Left lung (tissue), 10 donors: ENCODE data around the gene FOXP4. TPM values are rescaled to one million over a fixed set of nuclear protein-coding genes. Genes with fewer than 3 reads are reported as not detected.

Experiments used
- ATAC-seq: fragments of 200-7000 bp; cut with Tn5 transposase; one replicate; pipeline ENCODE4 v1.9.1; 2020; ENCODE audit warnings: moderate library complexity
- DNase-seq, 4 donors: peaks; one replicate each; pipeline ENCODE4 v3.0.0-alpha.2; 2013 to 2020
- H3K27ac ChIP-seq, 2 donors: fragments of 200-600 bp; sonication (generic) in 1 of 2; one replicate each; pipeline versions ENCODE4 v1.5.0 to v1.8.0; 2020 to 2021
- H3K27me3 ChIP-seq, 2 donors: fragments of 200-600 bp; sonication (generic) in 1 of 2; one replicate each; pipeline versions ENCODE4 v1.5.0 to v1.8.0; 2020 to 2021
- H3K36me3 ChIP-seq, 2 donors: fragments of 200-600 bp; sonication (generic) in 1 of 2; one replicate each; pipeline versions ENCODE4 v1.5.0 to v1.8.0; 2020 to 2021
- H3K4me1 ChIP-seq, 2 donors: fragments of 200-600 bp; one replicate each; pipeline ENCODE4 v1.8.0; 2021
- H3K4me3 ChIP-seq, 2 donors: fragments of 200-600 bp; sonication (generic) in 1 of 2; one replicate each; pipeline versions ENCODE4 v1.5.0 to v1.8.0; 2020 to 2021; ENCODE audit warnings: mild to moderate bottlenecking in 1 of 2
- H3K9me3 ChIP-seq, 2 donors: fragments of 200-600 bp; sonication (generic) in 1 of 2; one replicate each; pipeline versions ENCODE4 v1.5.0 to v1.8.0; 2020 to 2021
- CTCF ChIP-seq, 2 donors: fragments of 200-600 bp; sonication (generic) in 1 of 2; IDR thresholded peaks; one replicate each; pipeline versions ENCODE4 v1.5.0 to v1.8.0; 2021; ENCODE audit warnings: antibody characterized with exemption in 2 of 2
- intact Hi-C, 2 donors: fragments of 100-400 bp; cut with DNase I; formaldehyde crosslinking; loops; one replicate each; pipeline versions ENCODE4 v1.11.2 to v1.14.2; 2022
- polyA plus RNA-seq, 6 donors: library from polyadenylated mRNA; unstranded; fragments of 120-200 nt; gene quantifications; one replicate each; pipeline ENCODE4 v1.2.1, GENCODE V29; 2013; ENCODE audit not compliant: insufficient read length in 6 of 6
- total RNA-seq, 2 donors: library from RNA; stranded (reverse); fragmentation: NEBNext Ultra II Directional; extraction: Animal tissue kit (Norgen Biotek cat#: 25700); gene quantifications; one replicate each; pipeline ENCODE4 v1.2.1, GENCODE V29; 2021
- donor health status: DM: no; HTN: yes; CAD: no.
- donor health status: DM: no; HTN: no; CAD: no.

FOXP4 gene
- total and polyA plus RNA-seq, 8 donors = 26.9 to 77.9 (median 60.2) TPM

- TF ChIP-seq CTCF (IDR thresholded peaks at IDR 0.05) = no peak
- ATAC-seq (peak; percentile 71), DNase-seq (no peak)
- no peaks in the 10 kb centered on the region for H3K9me3 ChIP-seq
- no peaks in the 10 kb centered on the region for H3K4me1 ChIP-seq
- intact Hi-C loops = no loop called here
- H3K4me3 ChIP-seq = no peak overlapping the region
- H3K36me3 ChIP-seq = peaks cover 0 to 46% of the 10 kb centered on the region in 2 donors
- H3K27me3 ChIP-seq = no peaks in the 10 kb centered on the region
- no peak overlapping the region for H3K27ac ChIP-seq
Observed at GRCh38 chr6:41584668-41585205, 38.6 kb downstream of the FOXP4 start.

- no peak for ATAC-seq
- Histone ChIP-seq H3K4me3 (no peak overlapping the region), H3K9me3 (no peaks in the 10 kb centered on the region), H3K36me3 (peaks cover 0 to 54% of the 10 kb centered on the region in 2 donors), H3K27ac (no peak overlapping the region), H3K27me3 (no peaks in the 10 kb centered on the region), H3K4me1 (no peaks in the 10 kb centered on the region)
- no peak for DNase-seq
- no peak for TF ChIP-seq CTCF (IDR thresholded peaks at IDR 0.05)
- intact Hi-C loops = no loop called here
Observed at GRCh38 chr6:41585605-41586004, 39.4 kb downstream of the FOXP4 start.

GRCh38 chr6:41586252-41587007 is 40.2 kb downstream of the FOXP4 start:
- no peaks in the 10 kb centered on the region for H3K4me1 ChIP-seq
- peaks cover 0 to 58% of the 10 kb centered on the region in 2 donors for H3K36me3 ChIP-seq
- no peak for TF ChIP-seq CTCF (IDR thresholded peaks at IDR 0.05)
- no peaks in the 10 kb centered on the region for H3K27me3 ChIP-seq
- H3K4me3 ChIP-seq = no peak overlapping the region
- H3K27ac ChIP-seq = no peak overlapping the region
- intact Hi-C loops = no loop called here
- DNase-seq = no peak
- no peak for ATAC-seq
- H3K9me3 ChIP-seq = no peaks in the 10 kb centered on the region

- ATAC-seq (no peak), DNase-seq (no peak)
- H3K27ac ChIP-seq = no peak overlapping the region
- TF ChIP-seq CTCF (IDR thresholded peaks at IDR 0.05) = no peak
- H3K4me1 ChIP-seq = no peaks in the 10 kb centered on the region
- H3K27me3 ChIP-seq = no peaks in the 10 kb centered on the region
- intact Hi-C loops = no loop called here
- no peak overlapping the region for H3K4me3 ChIP-seq
- no peaks in the 10 kb centered on the region for H3K9me3 ChIP-seq
- H3K36me3 ChIP-seq = peaks cover 0 to 60% of the 10 kb centered on the region in 2 donors
Observed at GRCh38 chr6:41587131-41587879, 41.1 kb downstream of the FOXP4 start.

- Histone ChIP-seq H3K27ac (no peak overlapping the region), H3K4me1 (no peaks in the 10 kb centered on the region), H3K9me3 (no peaks in the 10 kb centered on the region), H3K36me3 (peaks cover 0 to 60% of the 10 kb centered on the region in 2 donors), H3K4me3 (no peak overlapping the region), H3K27me3 (no peaks in the 10 kb centered on the region)
- ATAC-seq (no peak), DNase-seq (no peak)
- no peak for TF ChIP-seq CTCF (IDR thresholded peaks at IDR 0.05)
- intact Hi-C loops = no loop called here
Observed at GRCh38 chr6:41588111-41588510, 41.9 kb downstream of the FOXP4 start.
